Activated CD8-positive, alpha-beta memory T cell treated with anti-CD3 and anti-CD28 coated beads for 24 hours (primary cell): ENCODE measurements around the gene FCSK.
"Not testable (repeated sequence)": the region's sequence is repeated elsewhere in the genome, so short reads cannot be mapped to it uniquely, and the experiment has no call there.

Source experiments
- DNase-seq: peaks from one replicate; pipeline ENCODE4 v3.0.0-alpha.2; 2020

FCSK gene

GRCh38 chr16:70454222-70455034 lies at the start of gene FCSK:
Gene FCSK (plus strand): TSS chr16:70454595. CDS start chr16:70463191, 8,596 bp downstream.
- peak; percentile 92 for DNase-seq

- DNase-seq: not testable (repeated sequence)
Observed at GRCh38 chr16:70406104-70406503, 48.3 kb upstream of the FCSK start.

- DNase-seq: no peak
Observed at GRCh38 chr16:70407811-70408274, 46.6 kb upstream of the FCSK start.

- DNase-seq: no peak
Observed at GRCh38 chr16:70410734-70411133, 43.7 kb upstream of the FCSK start.

- DNase-seq: no peak
Observed at GRCh38 chr16:70412385-70412784, 42.0 kb upstream of the FCSK start.

- DNase-seq: not testable (repeated sequence)
Observed at GRCh38 chr16:70413572-70413971, 40.8 kb upstream of the FCSK start.

GRCh38 chr16:70416748-70417616 lies 37.4 kb upstream of the FCSK start:
- no peak for DNase-seq

GRCh38 chr16:70417661-70418060 lies 36.7 kb upstream of the FCSK start:
- no peak for DNase-seq

GRCh38 chr16:70418274-70418992 lies 36.0 kb upstream of the FCSK start:
- peak; percentile 71 for DNase-seq

- no peak for DNase-seq
Observed at GRCh38 chr16:70418993-70419318, 35.4 kb upstream of the FCSK start.

- DNase-seq: no peak
Observed at GRCh38 chr16:70419384-70420327, 34.7 kb upstream of the FCSK start.

- no peak for DNase-seq
Observed at GRCh38 chr16:70421014-70421413, 33.4 kb upstream of the FCSK start.

GRCh38 chr16:70421473-70422311 lies 32.7 kb upstream of the FCSK start:
- no peak for DNase-seq

- no peak for DNase-seq
Observed at GRCh38 chr16:70422543-70422942, 31.9 kb upstream of the FCSK start.

GRCh38 chr16:70427786-70428177 lies 26.6 kb upstream of the FCSK start:
- DNase-seq: no peak

- DNase-seq: peak; percentile 74
Observed at GRCh38 chr16:70428178-70428998, 26.0 kb upstream of the FCSK start.

- DNase-seq: peak; percentile 56
Observed at GRCh38 chr16:70429888-70430666, 24.3 kb upstream of the FCSK start.

GRCh38 chr16:70430667-70431536 lies 23.5 kb upstream of the FCSK start:
- DNase-seq: peak; percentile 70
